HG02852 (cell line): ENCODE measurements around the gene UNC13C.

Experiments
- ATAC-seq: cut with Tn5 transposase; IDR thresholded peaks from one replicate; pipeline ENCODE4 v1.9.1; 2021; ENCODE audit warnings: mild to moderate bottlenecking, moderate library complexity; ENCODE audit not compliant: unreplicated experiment

Gene UNC13C

GRCh38 chr15:54017251-54017650 is 39.0 kb downstream of the UNC13C start:
- no peak for ATAC-seq

GRCh38 chr15:54017959-54018358 is 39.7 kb downstream of the UNC13C start:
- ATAC-seq = no peak

GRCh38 chr15:54026258-54026657 is 48.0 kb downstream of the UNC13C start:
- no peak for ATAC-seq

GRCh38 chr15:54026891-54027290 is 48.6 kb downstream of the UNC13C start:
- ATAC-seq = no peak

- ATAC-seq = no peak
Observed at GRCh38 chr15:54029081-54029480, 50.8 kb downstream of the UNC13C start.

GRCh38 chr15:54032066-54032465 is 53.8 kb downstream of the UNC13C start:
- ATAC-seq = no peak

GRCh38 chr15:54033356-54033860 is 55.2 kb downstream of the UNC13C start:
- ATAC-seq = no peak

- ATAC-seq = no peak
Observed at GRCh38 chr15:54033869-54034458, 55.7 kb downstream of the UNC13C start.

GRCh38 chr15:54035616-54036015 is 57.4 kb downstream of the UNC13C start:
- no peak for ATAC-seq

GRCh38 chr15:54045397-54045796 is 67.2 kb downstream of the UNC13C start:
- ATAC-seq = no peak

GRCh38 chr15:54046093-54046492 is 67.9 kb downstream of the UNC13C start:
- no peak for ATAC-seq

GRCh38 chr15:54064365-54064764 is 86.1 kb downstream of the UNC13C start:
- no peak for ATAC-seq

GRCh38 chr15:54066403-54066802 is 88.2 kb downstream of the UNC13C start:
- ATAC-seq = no peak

GRCh38 chr15:54082836-54083492 is 104.7 kb downstream of the UNC13C start:
- no peak for ATAC-seq

GRCh38 chr15:54083501-54083900 is 105.3 kb downstream of the UNC13C start:
- ATAC-seq = no peak

- ATAC-seq = no peak
Observed at GRCh38 chr15:54083991-54084390, 105.8 kb downstream of the UNC13C start.

- no peak for ATAC-seq
Observed at GRCh38 chr15:54088837-54089236, 110.6 kb downstream of the UNC13C start.

- ATAC-seq = no peak
Observed at GRCh38 chr15:54089776-54090175, 111.5 kb downstream of the UNC13C start.

GRCh38 chr15:54091651-54092050 is 113.4 kb downstream of the UNC13C start:
- no peak for ATAC-seq

GRCh38 chr15:54094661-54095060 is 116.4 kb downstream of the UNC13C start:
- no peak for ATAC-seq

GRCh38 chr15:54097019-54097418 is 118.8 kb downstream of the UNC13C start:
- ATAC-seq = no peak

- no peak for ATAC-seq
Observed at GRCh38 chr15:54099010-54099409, 120.8 kb downstream of the UNC13C start.
